ENCODE data around the gene GOLIM4.

Gene GOLIM4

GRCh38 chr3:167978486-167978885, 117.2 kb downstream of the GOLIM4 start:
- DNase-seq: no peak

GRCh38 chr3:167978071-167978470, 117.7 kb downstream of the GOLIM4 start:
- peak; percentile 10 for DNase-seq

- DNase-seq: no peak
These were observed 119.0 kb downstream of the GOLIM4 start for GRCh38 chr3:167976516-167977361.

- DNase-seq: no peak
These were observed 121.8 kb downstream of the GOLIM4 start for GRCh38 chr3:167973901-167974300.

- DNase-seq: no peak
These were observed 122.7 kb downstream of the GOLIM4 start for GRCh38 chr3:167973046-167973445.

- DNase-seq: no peak
These were observed 123.2 kb downstream of the GOLIM4 start for GRCh38 chr3:167972502-167972901.

GRCh38 chr3:167969548-167969947, 126.2 kb downstream of the GOLIM4 start:
- no peak for DNase-seq

- peak; percentile 15 for DNase-seq
These were observed 128.3 kb downstream of the GOLIM4 start for GRCh38 chr3:167967257-167968036.

Measured in DMS79 treated with DMSO at 0.1 percent for 48 hours (cell line).